PC-3 (cell line): ENCODE results near the gene ZNF121. TPM values are rescaled to one million over a fixed set of nuclear protein-coding genes. Genes with fewer than 3 reads are reported as not detected.

ENCODE experiments used
- ATAC-seq: fragments of 200-7000 bp; cut with Tn5 transposase; 2 replicates; pipeline ENCODE4 v1.9.1; 2020; ENCODE audit warnings: mild to moderate bottlenecking, moderate library complexity
- BruUV-seq: library from RNA; stranded (reverse); fragments of 400-500 nt; replicated peaks from 2 replicates; lab custom pipeline; 2021; lab: Mats Ljungman, UMichigan
- CTCF ChIA-PET: fragments of 300-600 bp; sonication (Branson Sonifier 250); formaldehyde crosslinking; loops from one replicate; lab custom pipeline; 2022; ENCODE audit warnings: antibody characterized with exemption; lab: Charles Lee
- POLR2A ChIA-PET: fragments of 300-600 bp; sonication (Branson Sonifier 250); formaldehyde crosslinking; loops from one replicate; lab custom pipeline; 2022; ENCODE audit warnings: antibody characterized with exemption; ENCODE audit not compliant: unreplicated experiment; lab: Charles Lee
- DNase-seq: peaks from one replicate; pipeline ENCODE4 v3.0.0-alpha.2; 2015
- H2AFZ ChIP-seq: fragments of 300-600 bp; sonication (generic); 2 replicates; pipeline ENCODE4 v1.6.0; 2016; ENCODE audit warnings: antibody characterized with exemption, low read length
- H3F3A ChIP-seq: fragments of 300-600 bp; sonication (generic); one replicate; pipeline ENCODE4 v1.6.0; 2017; ENCODE audit warnings: antibody characterized with exemption, low read length, control low read depth, mild to moderate bottlenecking; ENCODE audit not compliant: unreplicated experiment
- H3K27ac ChIP-seq: fragments of 300-600 bp; sonication (generic); 2 replicates; pipeline ENCODE4 v1.5.1; 2016; ENCODE audit warnings: mild to moderate bottlenecking, low read length
- H3K27me3 ChIP-seq: fragments of 300-600 bp; sonication (generic); 2 replicates; pipeline ENCODE4 v1.6.1; 2016; ENCODE audit warnings: low read length, mixed read lengths
- H3K36me3 ChIP-seq: fragments of 300-600 bp; sonication (generic); 2 replicates; pipeline ENCODE4 v1.6.1; 2016; ENCODE audit warnings: low read depth, mixed run types, low read length, mixed read lengths
- H3K4me1 ChIP-seq: fragments of 300-600 bp; sonication (generic); 2 replicates; pipeline ENCODE4 v1.5.1; 2016; ENCODE audit warnings: low read length; ENCODE audit not compliant: insufficient read depth
- H3K4me2 ChIP-seq: fragments of 300-600 bp; sonication (generic); 2 replicates; pipeline ENCODE4 v1.6.0; 2016; ENCODE audit warnings: low read length
- H3K4me3 ChIP-seq: fragments of 300-600 bp; sonication (generic); 2 replicates; pipeline ENCODE4 v1.5.1; 2016; ENCODE audit warnings: mild to moderate bottlenecking, low read length, mixed read lengths
- H3K79me2 ChIP-seq: fragments of 300-600 bp; sonication (generic); 2 replicates; pipeline ENCODE4 v1.6.1; 2017; ENCODE audit warnings: low read length, mixed read lengths
- H3K9ac ChIP-seq: fragments of 300-600 bp; sonication (generic); 2 replicates; pipeline ENCODE4 v1.6.0; 2016; ENCODE audit warnings: mild to moderate bottlenecking, low read length
- H3K9me2 ChIP-seq: fragments of 300-600 bp; sonication (generic); replicated peaks from 2 replicates; pipeline ENCODE4 v1.6.1; 2016; ENCODE audit warnings: mixed run types, low read length, mixed read lengths
- H3K9me3 ChIP-seq: fragments of 300-600 bp; sonication (generic); 2 replicates; pipeline ENCODE4 v1.6.1; 2016; ENCODE audit warnings: low read length, mixed read lengths
- H4K20me1 ChIP-seq: fragments of 300-600 bp; sonication (generic); 2 replicates; pipeline ENCODE4 v1.6.1; 2016; ENCODE audit warnings: low read length, mixed read lengths
- EZH2 ChIP-seq: fragments of 300-600 bp; sonication (generic); IDR thresholded peaks from one replicate; pipeline ENCODE4 v1.6.1; 2017; ENCODE audit warnings: antibody characterized with exemption, mild to moderate bottlenecking, low read length; ENCODE audit not compliant: unreplicated experiment
- EZH2phosphoT487 ChIP-seq: fragments of 300-600 bp; sonication (generic); IDR thresholded peaks from 2 replicates; pipeline ENCODE4 v1.6.1; 2018; ENCODE audit warnings: mild to moderate bottlenecking, antibody characterized with exemption, low read length, borderline replicate concordance
- intact Hi-C: fragments of 100-400 bp; cut with micrococcal nuclease; formaldehyde crosslinking; loops from 2 replicates; pipeline ENCODE4 v1.9.0; 2023
- total RNA-seq: library from RNA; depleted of rRNA; stranded (reverse); fragments of >200 nt; gene quantifications from 2 replicates; pipeline ENCODE4 v1.2.3, GENCODE V29; 2014
- TF ChIP-seq, protein P1 (sequence below): fragments of 300-600 bp; sonication (generic); conservative IDR thresholded peaks from 2 replicates; pipeline ENCODE4 v1.5.1; 2017; ENCODE audit warnings: antibody characterized with exemption, low read depth, mild to moderate bottlenecking, low read length

The ZNF121 gene
- total RNA-seq, 1 experiment from 2014 or later: 65.6 TPM

DNA sequence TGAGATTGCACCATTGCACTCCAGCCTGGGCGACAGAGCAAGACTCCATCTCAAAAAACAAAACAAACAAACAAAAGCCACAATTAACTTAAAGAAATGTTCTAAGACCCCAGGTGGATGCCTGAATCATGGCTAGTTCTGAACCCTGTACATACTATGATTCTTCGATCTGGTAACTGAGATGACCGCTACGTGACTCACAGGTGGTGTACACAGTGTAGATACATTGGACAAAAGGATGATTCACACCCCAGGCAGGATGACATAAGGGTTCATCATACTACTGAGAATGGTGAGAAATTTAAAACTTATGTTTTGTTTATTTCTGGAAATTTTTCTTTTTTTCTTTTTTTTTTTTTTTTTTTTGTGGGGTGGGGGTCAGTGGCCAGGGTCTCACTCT is 52.4 kb downstream of the ZNF121 start:
- POLR2A ChIA-PET: no interaction called here
- Histone ChIP-seq H3K9me3 (peaks cover 65% of the 10 kb centered on the region), H3K4me3 (no peak overlapping the region), H3K79me2 (peaks cover 8% of the 10 kb centered on the region; the same call in 1 of the 2 replicates), H3K9ac (no peak overlapping the region), H3K36me3 (peaks cover 98% of the 10 kb centered on the region), H3K9me2 (no peaks in the 10 kb centered on the region), H3K4me2 (no peak overlapping the region), H3K27me3 (no peaks in the 10 kb centered on the region), H3F3A (no peaks in the 10 kb centered on the region), H2AFZ (no peak overlapping the region), H4K20me1 (no peaks in the 10 kb centered on the region), H3K27ac (peak overlapping the region; percentile 25; the same call in 1 of the 2 replicates), H3K4me1 (peaks cover 5% of the 10 kb centered on the region; the same call in 1 of the 2 replicates)
- DNase-seq (peak; percentile 91), ATAC-seq (peak; percentile 93)
- intact Hi-C loops: no loop called here
- no TSS peak for BruUV-seq
- TF ChIP-seq, protein P1, sequence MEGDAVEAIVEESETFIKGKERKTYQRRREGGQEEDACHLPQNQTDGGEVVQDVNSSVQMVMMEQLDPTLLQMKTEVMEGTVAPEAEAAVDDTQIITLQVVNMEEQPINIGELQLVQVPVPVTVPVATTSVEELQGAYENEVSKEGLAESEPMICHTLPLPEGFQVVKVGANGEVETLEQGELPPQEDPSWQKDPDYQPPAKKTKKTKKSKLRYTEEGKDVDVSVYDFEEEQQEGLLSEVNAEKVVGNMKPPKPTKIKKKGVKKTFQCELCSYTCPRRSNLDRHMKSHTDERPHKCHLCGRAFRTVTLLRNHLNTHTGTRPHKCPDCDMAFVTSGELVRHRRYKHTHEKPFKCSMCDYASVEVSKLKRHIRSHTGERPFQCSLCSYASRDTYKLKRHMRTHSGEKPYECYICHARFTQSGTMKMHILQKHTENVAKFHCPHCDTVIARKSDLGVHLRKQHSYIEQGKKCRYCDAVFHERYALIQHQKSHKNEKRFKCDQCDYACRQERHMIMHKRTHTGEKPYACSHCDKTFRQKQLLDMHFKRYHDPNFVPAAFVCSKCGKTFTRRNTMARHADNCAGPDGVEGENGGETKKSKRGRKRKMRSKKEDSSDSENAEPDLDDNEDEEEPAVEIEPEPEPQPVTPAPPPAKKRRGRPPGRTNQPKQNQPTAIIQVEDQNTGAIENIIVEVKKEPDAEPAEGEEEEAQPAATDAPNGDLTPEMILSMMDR: no peak
- no peak for TF ChIP-seq EZH2phosphoT487
- CTCF ChIA-PET: no interaction called here

DNA sequence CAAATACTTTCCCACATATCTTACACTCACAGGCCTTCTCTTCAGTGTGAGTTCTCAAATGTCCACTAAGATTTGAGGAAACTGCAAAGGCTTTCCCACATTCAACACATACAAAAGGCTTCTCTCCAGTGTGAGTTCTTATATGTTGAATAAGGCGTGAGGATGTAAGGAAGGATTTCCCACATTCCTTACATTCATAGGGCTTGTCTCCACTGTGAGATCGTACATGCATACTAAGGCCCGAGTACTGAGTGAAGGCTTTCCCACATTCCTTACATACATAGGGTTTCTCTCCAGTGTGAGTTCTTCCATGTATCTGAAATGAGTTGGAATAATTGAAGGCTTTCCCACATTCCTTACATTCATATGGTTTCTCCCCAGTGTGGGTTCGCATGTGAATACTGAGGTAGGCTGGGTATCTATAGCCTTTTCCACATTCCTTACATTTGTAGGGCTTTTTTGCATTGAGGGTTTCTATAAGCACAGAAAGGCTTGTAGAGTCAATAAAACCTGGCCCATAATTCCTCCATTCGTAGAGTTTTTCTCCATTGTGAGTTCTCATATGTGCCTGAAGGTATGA is 55.5 kb downstream of the ZNF121 start:
- H3F3A ChIP-seq: no peaks in the 10 kb centered on the region
- H4K20me1 ChIP-seq: no peaks in the 10 kb centered on the region
- H3K9me3 ChIP-seq: peaks cover 79% of the 10 kb centered on the region
- BruUV-seq: TSS peak; percentile 6
- ChIA-PET CTCF (no interaction called here), POLR2A (no interaction called here)
- TF ChIP-seq EZH2 (no peak), EZH2phosphoT487 (no peak)
- TF ChIP-seq, protein P1: no peak
- H2AFZ ChIP-seq: no peak overlapping the region
- H3K79me2 ChIP-seq: no peaks in the 10 kb centered on the region
- intact Hi-C loops: no loop called here
- H3K4me2 ChIP-seq: no peak overlapping the region
- peaks cover 89% of the 10 kb centered on the region for H3K36me3 ChIP-seq
- H3K27me3 ChIP-seq: no peaks in the 10 kb centered on the region
- H3K9me2 ChIP-seq: no peaks in the 10 kb centered on the region
- H3K27ac ChIP-seq: no peak overlapping the region
- no peak overlapping the region for H3K9ac ChIP-seq
- no peak for ATAC-seq
- DNase-seq: peak; percentile 25
- peaks cover 5% of the 10 kb centered on the region; the same call in 1 of the 2 replicates for H3K4me1 ChIP-seq
- H3K4me3 ChIP-seq: peak overlapping the region; percentile 8; the same call in 1 of the 2 replicates

GRCh38 chr19:9523885-9524474 is 60.3 kb downstream of the ZNF121 start:
- ChIA-PET CTCF (no interaction called here), POLR2A (interaction anchor here (0.6 kb wide), 1 partner anchor 43 kb away, joined by 11 read pairs; no protein-coding TSS in a partner anchor)
- DNase-seq (no peak), ATAC-seq (no peak)
- Histone ChIP-seq H4K20me1 (no peaks in the 10 kb centered on the region), H3K9me2 (no peaks in the 10 kb centered on the region), H3K36me3 (peaks cover 57% of the 10 kb centered on the region), H2AFZ (no peak overlapping the region), H3K27me3 (no peaks in the 10 kb centered on the region), H3K4me2 (no peak overlapping the region), H3K4me1 (no peaks in the 10 kb centered on the region), H3K9me3 (peaks cover 78% of the 10 kb centered on the region), H3K9ac (no peak overlapping the region), H3K27ac (no peak overlapping the region), H3F3A (no peaks in the 10 kb centered on the region), H3K4me3 (peak overlapping the region; percentile 10; the same call in 1 of the 2 replicates), H3K79me2 (no peaks in the 10 kb centered on the region)
- BruUV-seq: no TSS peak
- intact Hi-C loops: no loop called here
- TF ChIP-seq EZH2phosphoT487 (no peak), EZH2 (no peak)
- TF ChIP-seq, protein P1: no peak
